ENCODE data around the gene ZC3H10.

GRCh38 chr12:56097738-56098137 is 20.3 kb upstream of the ZC3H10 start:
- no peak for TF ChIP-seq CTCF (IDR thresholded peaks at IDR 0.05)
- no peak for TF ChIP-seq POLR2AphosphoS5 (IDR thresholded peaks at IDR 0.05; ENCODE audit: insufficient read depth in 1 of 2, low read depth in 1 of 2)

Measured in vagina (tissue), 2 donors.